ENCODE results near the gene LEKR1. TPM values are rescaled to one million over a fixed set of nuclear protein-coding genes. Genes with fewer than 3 reads are reported as not detected.

The LEKR1 gene
- total RNA-seq, 1 donor from 2014 or later = 0.52 TPM

DNA sequence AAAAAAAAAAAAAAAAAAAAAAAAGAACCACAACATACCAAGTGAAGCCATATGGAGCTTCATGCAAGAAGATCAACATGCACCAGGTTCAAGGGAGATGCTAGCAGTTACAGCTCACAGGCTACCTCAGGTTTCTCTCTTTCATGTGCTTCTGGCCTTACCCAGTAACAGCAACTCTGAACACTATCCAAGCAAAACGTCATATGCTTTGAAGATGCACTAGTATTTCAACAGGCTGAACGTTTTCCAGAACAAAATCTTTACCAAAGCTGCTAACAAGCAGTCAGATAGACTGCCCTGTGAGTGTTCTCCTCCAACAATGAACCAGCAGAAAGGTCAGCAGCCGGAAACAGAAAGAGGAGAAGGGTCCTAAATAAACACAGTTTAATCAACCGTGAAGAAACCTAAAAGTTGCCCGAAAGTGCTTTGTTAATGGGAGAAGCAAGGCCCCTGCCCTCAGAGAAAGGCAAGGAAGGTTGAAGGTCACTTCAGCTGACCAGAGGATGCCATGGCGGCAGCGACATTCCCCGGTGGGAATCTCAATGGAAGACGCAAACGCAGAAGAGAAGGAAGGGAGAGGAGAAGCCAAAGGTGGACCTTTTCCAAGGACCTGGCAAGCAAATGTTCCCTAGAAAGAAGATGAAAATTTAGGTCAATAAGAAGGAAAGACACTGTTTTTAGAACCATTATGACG is 253.7 kb downstream of the LEKR1 start:
- no peak overlapping the region for H3K4me3 ChIP-seq (ENCODE audit: low read length in 3 of 3)
- no peak overlapping the region for H3K27ac ChIP-seq (ENCODE audit: low read depth, low read length)
- no peak overlapping the region for H3K9ac ChIP-seq (ENCODE audit: low read depth in 1 of 3, low read length in 3 of 3)
- no peaks in the 10 kb centered on the region for H3K36me3 ChIP-seq (ENCODE audit: control insufficient read depth in 3 of 3, insufficient read depth in 3 of 3, low read length in 3 of 3)
- peaks cover 12 to 19% (median 14%) of the 10 kb centered on the region in 3 donors for H3K4me1 ChIP-seq (ENCODE audit: control insufficient read depth in 3 of 3, insufficient read depth in 3 of 3, low read length in 3 of 3)
- no peaks in the 10 kb centered on the region for H3K27me3 ChIP-seq (ENCODE audit: control insufficient read depth in 3 of 3, insufficient read depth in 3 of 3, low read length in 3 of 3)
- no peaks in the 10 kb centered on the region for H3K9me3 ChIP-seq (ENCODE audit: control insufficient read depth in 3 of 3, low read length in 3 of 3)

- peak overlapping the region in 1 of 3 donors; percentile 5 for H3K4me3 ChIP-seq (ENCODE audit: low read length in 3 of 3)
- peak overlapping the region; percentile 10 for H3K27ac ChIP-seq (ENCODE audit: low read depth, low read length)
- H3K9ac ChIP-seq (ENCODE audit: low read depth in 1 of 3, low read length in 3 of 3) = peak overlapping the region in 2 of 3 donors; percentile 9 to 71
- H3K4me1 ChIP-seq (ENCODE audit: control insufficient read depth in 3 of 3, insufficient read depth in 3 of 3, low read length in 3 of 3) = peaks cover 18 to 32% (median 26%) of the 10 kb centered on the region in 3 donors
- no peaks in the 10 kb centered on the region for H3K36me3 ChIP-seq (ENCODE audit: control insufficient read depth in 3 of 3, insufficient read depth in 3 of 3, low read length in 3 of 3)
- H3K27me3 ChIP-seq (ENCODE audit: control insufficient read depth in 3 of 3, insufficient read depth in 3 of 3, low read length in 3 of 3) = no peaks in the 10 kb centered on the region
- no peaks in the 10 kb centered on the region for H3K9me3 ChIP-seq (ENCODE audit: control insufficient read depth in 3 of 3, low read length in 3 of 3)
These were observed 255.6 kb downstream of the LEKR1 start for GRCh38 chr3:157081626-157082210.

DNA sequence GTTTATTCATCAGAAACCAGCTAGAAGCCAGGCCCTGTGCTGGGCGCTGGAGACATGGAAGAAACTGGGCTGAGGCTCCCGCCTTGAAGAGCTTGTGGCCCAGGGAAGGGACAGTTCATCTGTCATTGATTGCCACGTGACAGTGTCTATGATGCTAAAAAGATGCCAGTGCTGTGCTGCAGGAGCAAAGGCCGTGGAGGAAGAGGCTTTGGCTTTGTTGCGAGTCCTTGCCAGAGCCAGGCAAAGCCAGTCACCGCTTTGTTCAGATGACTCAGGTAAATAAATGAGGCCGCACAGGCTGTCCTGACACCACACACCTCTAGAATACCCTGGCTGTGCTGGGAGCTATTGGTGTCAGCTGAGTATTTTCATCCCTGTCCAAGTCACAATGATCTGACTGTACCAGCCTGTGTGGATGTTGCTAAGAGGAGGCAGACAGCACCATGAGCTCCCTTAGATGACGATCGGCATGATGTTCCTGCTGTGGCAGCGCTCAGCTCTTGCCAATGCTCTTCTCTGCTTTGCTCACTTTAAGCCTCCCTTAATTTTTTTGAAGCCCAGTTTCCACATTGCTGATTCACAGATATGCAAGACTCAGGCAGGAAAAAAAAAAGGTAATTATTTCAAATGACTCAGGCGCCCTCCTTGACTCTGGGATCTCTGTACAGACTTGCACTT is 256.3 kb downstream of the LEKR1 start:
- H3K9me3 ChIP-seq (ENCODE audit: control insufficient read depth in 3 of 3, low read length in 3 of 3) = no peaks in the 10 kb centered on the region
- H3K27ac ChIP-seq (ENCODE audit: low read depth, low read length) = no peak overlapping the region
- peak overlapping the region in 1 of 3 donors; percentile 71 for H3K9ac ChIP-seq (ENCODE audit: low read depth in 1 of 3, low read length in 3 of 3)
- no peaks in the 10 kb centered on the region for H3K36me3 ChIP-seq (ENCODE audit: control insufficient read depth in 3 of 3, insufficient read depth in 3 of 3, low read length in 3 of 3)
- H3K4me3 ChIP-seq (ENCODE audit: low read length in 3 of 3) = no peak overlapping the region
- H3K4me1 ChIP-seq (ENCODE audit: control insufficient read depth in 3 of 3, insufficient read depth in 3 of 3, low read length in 3 of 3) = peaks cover 24 to 35% (median 29%) of the 10 kb centered on the region in 3 donors
- H3K27me3 ChIP-seq (ENCODE audit: control insufficient read depth in 3 of 3, insufficient read depth in 3 of 3, low read length in 3 of 3) = no peaks in the 10 kb centered on the region

- Histone ChIP-seq H3K4me3 (ENCODE audit: low read length in 3 of 3) (no peak overlapping the region), H3K27me3 (ENCODE audit: control insufficient read depth in 3 of 3, insufficient read depth in 3 of 3, low read length in 3 of 3) (no peaks in the 10 kb centered on the region), H3K4me1 (ENCODE audit: control insufficient read depth in 3 of 3, insufficient read depth in 3 of 3, low read length in 3 of 3) (peaks cover 27 to 40% (median 38%) of the 10 kb centered on the region in 3 donors), H3K36me3 (ENCODE audit: control insufficient read depth in 3 of 3, insufficient read depth in 3 of 3, low read length in 3 of 3) (no peaks in the 10 kb centered on the region), H3K9ac (ENCODE audit: low read depth in 1 of 3, low read length in 3 of 3) (no peak overlapping the region), H3K27ac (ENCODE audit: low read depth, low read length) (no peak overlapping the region), H3K9me3 (ENCODE audit: control insufficient read depth in 3 of 3, low read length in 3 of 3) (no peaks in the 10 kb centered on the region)
These were observed 257.7 kb downstream of the LEKR1 start for GRCh38 chr3:157083824-157084223.

GRCh38 chr3:157086060-157086750 is 260.1 kb downstream of the LEKR1 start:
- H3K4me3 ChIP-seq (ENCODE audit: low read length in 3 of 3) = peak overlapping the region in 1 of 3 donors; percentile 49
- H3K4me1 ChIP-seq (ENCODE audit: control insufficient read depth in 3 of 3, insufficient read depth in 3 of 3, low read length in 3 of 3) = peaks cover 42 to 47% (median 47%) of the 10 kb centered on the region in 3 donors
- H3K27ac ChIP-seq (ENCODE audit: low read depth, low read length) = peak overlapping the region; percentile 99
- H3K27me3 ChIP-seq (ENCODE audit: control insufficient read depth in 3 of 3, insufficient read depth in 3 of 3, low read length in 3 of 3) = no peaks in the 10 kb centered on the region
- peak overlapping the region; percentile 62 to 97 (median 96) for H3K9ac ChIP-seq (ENCODE audit: low read depth in 1 of 3, low read length in 3 of 3)
- H3K36me3 ChIP-seq (ENCODE audit: control insufficient read depth in 3 of 3, insufficient read depth in 3 of 3, low read length in 3 of 3) = no peaks in the 10 kb centered on the region
- no peaks in the 10 kb centered on the region for H3K9me3 ChIP-seq (ENCODE audit: control insufficient read depth in 3 of 3, low read length in 3 of 3)

DNA sequence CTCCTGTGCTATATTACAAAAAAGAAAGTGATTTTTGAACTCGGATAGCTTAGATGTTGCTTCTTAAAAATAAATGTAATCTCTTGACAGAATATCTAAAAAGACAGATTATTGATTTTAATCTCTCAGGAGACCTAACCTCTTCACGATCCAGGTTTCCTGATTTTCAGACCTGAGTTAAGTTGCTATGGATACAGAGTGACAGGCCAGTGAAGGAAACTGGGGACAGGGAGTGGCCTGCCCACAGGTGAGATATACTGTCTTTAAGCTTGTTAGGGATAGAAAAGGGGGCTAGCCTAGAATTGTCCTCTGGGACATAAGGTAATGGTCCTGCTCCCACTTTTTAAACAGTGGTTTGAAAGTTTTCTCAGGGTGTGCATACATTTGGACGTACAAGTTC is 260.6 kb downstream of the LEKR1 start:
- no peaks in the 10 kb centered on the region for H3K36me3 ChIP-seq (ENCODE audit: control insufficient read depth in 3 of 3, insufficient read depth in 3 of 3, low read length in 3 of 3)
- H3K9ac ChIP-seq (ENCODE audit: low read depth in 1 of 3, low read length in 3 of 3) = peak overlapping the region; percentile 62 to 97 (median 96)
- H3K4me3 ChIP-seq (ENCODE audit: low read length in 3 of 3) = peak overlapping the region in 1 of 3 donors; percentile 33
- peaks cover 42 to 44% (median 42%) of the 10 kb centered on the region in 3 donors for H3K4me1 ChIP-seq (ENCODE audit: control insufficient read depth in 3 of 3, insufficient read depth in 3 of 3, low read length in 3 of 3)
- peak overlapping the region; percentile 99 for H3K27ac ChIP-seq (ENCODE audit: low read depth, low read length)
- H3K9me3 ChIP-seq (ENCODE audit: control insufficient read depth in 3 of 3, low read length in 3 of 3) = no peaks in the 10 kb centered on the region
- no peaks in the 10 kb centered on the region for H3K27me3 ChIP-seq (ENCODE audit: control insufficient read depth in 3 of 3, insufficient read depth in 3 of 3, low read length in 3 of 3)

- Histone ChIP-seq H3K9me3 (ENCODE audit: control insufficient read depth in 3 of 3, low read length in 3 of 3) (no peaks in the 10 kb centered on the region), H3K9ac (ENCODE audit: low read depth in 1 of 3, low read length in 3 of 3) (peak overlapping the region; percentile 36 to 97 (median 96)), H3K27ac (ENCODE audit: low read depth, low read length) (peak overlapping the region; percentile 99), H3K4me3 (ENCODE audit: low read length in 3 of 3) (peak overlapping the region in 1 of 3 donors; percentile 81), H3K27me3 (ENCODE audit: control insufficient read depth in 3 of 3, insufficient read depth in 3 of 3, low read length in 3 of 3) (no peaks in the 10 kb centered on the region), H3K36me3 (ENCODE audit: control insufficient read depth in 3 of 3, insufficient read depth in 3 of 3, low read length in 3 of 3) (no peaks in the 10 kb centered on the region), H3K4me1 (ENCODE audit: control insufficient read depth in 3 of 3, insufficient read depth in 3 of 3, low read length in 3 of 3) (peaks cover 38 to 39% (median 38%) of the 10 kb centered on the region in 3 donors)
These were observed 261.2 kb downstream of the LEKR1 start for GRCh38 chr3:157087373-157087772.

GRCh38 chr3:157087780-157088600 is 261.8 kb downstream of the LEKR1 start:
- no peaks in the 10 kb centered on the region for H3K27me3 ChIP-seq (ENCODE audit: control insufficient read depth in 3 of 3, insufficient read depth in 3 of 3, low read length in 3 of 3)
- peak overlapping the region; percentile 54 to 82 (median 81) for H3K4me3 ChIP-seq (ENCODE audit: low read length in 3 of 3)
- H3K27ac ChIP-seq (ENCODE audit: low read depth, low read length) = peak overlapping the region; percentile 99
- peak overlapping the region; percentile 94 to 97 (median 96) for H3K9ac ChIP-seq (ENCODE audit: low read depth in 1 of 3, low read length in 3 of 3)
- H3K4me1 ChIP-seq (ENCODE audit: control insufficient read depth in 3 of 3, insufficient read depth in 3 of 3, low read length in 3 of 3) = peaks cover 38 to 39% (median 38%) of the 10 kb centered on the region in 3 donors
- no peaks in the 10 kb centered on the region for H3K9me3 ChIP-seq (ENCODE audit: control insufficient read depth in 3 of 3, low read length in 3 of 3)
- no peaks in the 10 kb centered on the region for H3K36me3 ChIP-seq (ENCODE audit: control insufficient read depth in 3 of 3, insufficient read depth in 3 of 3, low read length in 3 of 3)

Data from skeletal muscle tissue (tissue), 4 donors.